NCI-H146 treated with DMSO at 0.1 percent for 48 hours (cell line): ENCODE measurements around the gene QKI.
"Not testable (repeated sequence)": the region's sequence is repeated elsewhere in the genome, so short reads cannot be mapped to it uniquely, and the experiment has no call there.

ENCODE experiments used
- DNase-seq: peaks from one replicate; lab custom pipeline; 2025; ENCODE audit not compliant: unreplicated experiment; lab: John Stamatoyannopoulos, UW

Gene QKI

DNA sequence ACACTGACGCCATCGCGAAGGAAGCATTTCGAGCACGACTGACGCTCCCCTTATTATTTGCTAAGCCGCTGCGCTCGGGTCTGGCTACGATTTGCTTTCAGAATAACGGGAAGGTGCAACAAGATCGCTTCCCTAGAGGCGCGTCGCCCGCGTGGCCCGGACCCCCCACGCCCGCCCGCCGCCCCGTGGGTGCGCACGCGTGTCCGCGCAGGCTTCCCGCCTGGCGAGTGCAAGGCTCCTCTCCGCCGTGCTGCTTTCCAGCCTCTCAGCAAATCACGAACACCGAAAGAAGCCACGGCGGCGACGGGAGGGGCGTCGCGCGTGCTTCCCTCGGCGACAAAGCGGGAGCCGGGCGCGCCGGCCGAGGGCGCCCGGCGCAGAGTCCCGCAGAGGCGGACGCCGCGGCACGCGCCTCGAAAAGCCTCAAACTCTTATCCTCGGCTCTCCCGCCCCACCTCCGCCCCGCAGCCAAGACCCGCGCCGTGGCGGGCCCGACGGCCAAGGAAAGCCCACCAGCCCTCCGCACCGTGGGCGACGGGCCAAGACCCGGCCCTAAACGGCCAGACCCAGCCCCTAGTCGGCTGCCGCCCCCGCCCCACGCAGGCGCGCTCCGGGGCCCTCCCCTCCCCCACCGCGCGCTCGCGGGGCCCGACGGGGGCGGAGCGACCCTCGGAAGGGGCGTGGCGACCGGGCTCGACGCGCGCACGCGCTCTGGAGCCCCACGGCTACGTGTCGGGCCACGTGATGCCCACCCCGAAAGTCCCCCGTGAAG, 987 bp upstream of the QKI start:
- peak; percentile 73 for DNase-seq

DNA sequence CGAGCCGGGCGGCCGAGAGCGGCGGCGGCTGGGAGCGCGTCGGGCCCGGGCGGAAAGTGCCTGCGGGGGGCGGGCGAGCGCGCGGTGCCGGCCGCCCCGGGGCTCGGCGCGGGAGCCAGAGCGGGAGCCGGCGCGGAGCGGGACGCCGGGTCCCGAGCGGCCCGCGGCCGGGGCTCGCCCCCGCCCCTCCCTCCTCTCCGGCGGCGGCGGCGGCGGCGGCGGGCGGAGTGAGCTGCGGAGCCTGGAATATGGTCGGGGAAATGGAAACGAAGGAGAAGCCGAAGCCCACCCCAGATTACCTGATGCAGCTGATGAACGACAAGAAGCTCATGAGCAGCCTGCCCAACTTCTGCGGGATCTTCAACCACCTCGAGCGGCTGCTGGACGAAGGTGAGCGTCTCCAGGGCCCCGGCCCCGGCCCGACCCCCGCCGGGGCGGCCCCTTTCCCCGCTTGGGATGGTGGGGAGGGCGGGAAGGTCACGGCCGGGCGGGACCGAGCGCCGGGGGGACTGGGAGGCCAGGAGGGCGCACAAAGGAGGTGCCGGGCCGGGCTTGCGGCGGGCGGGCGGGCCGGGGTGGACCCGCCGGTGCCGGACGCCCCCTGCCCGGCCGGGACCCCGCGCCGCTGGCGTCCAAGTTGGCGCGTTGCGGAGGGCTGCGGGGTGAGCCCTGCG, 565 bp downstream of the QKI start:
- peak; percentile 24 for DNase-seq

DNA sequence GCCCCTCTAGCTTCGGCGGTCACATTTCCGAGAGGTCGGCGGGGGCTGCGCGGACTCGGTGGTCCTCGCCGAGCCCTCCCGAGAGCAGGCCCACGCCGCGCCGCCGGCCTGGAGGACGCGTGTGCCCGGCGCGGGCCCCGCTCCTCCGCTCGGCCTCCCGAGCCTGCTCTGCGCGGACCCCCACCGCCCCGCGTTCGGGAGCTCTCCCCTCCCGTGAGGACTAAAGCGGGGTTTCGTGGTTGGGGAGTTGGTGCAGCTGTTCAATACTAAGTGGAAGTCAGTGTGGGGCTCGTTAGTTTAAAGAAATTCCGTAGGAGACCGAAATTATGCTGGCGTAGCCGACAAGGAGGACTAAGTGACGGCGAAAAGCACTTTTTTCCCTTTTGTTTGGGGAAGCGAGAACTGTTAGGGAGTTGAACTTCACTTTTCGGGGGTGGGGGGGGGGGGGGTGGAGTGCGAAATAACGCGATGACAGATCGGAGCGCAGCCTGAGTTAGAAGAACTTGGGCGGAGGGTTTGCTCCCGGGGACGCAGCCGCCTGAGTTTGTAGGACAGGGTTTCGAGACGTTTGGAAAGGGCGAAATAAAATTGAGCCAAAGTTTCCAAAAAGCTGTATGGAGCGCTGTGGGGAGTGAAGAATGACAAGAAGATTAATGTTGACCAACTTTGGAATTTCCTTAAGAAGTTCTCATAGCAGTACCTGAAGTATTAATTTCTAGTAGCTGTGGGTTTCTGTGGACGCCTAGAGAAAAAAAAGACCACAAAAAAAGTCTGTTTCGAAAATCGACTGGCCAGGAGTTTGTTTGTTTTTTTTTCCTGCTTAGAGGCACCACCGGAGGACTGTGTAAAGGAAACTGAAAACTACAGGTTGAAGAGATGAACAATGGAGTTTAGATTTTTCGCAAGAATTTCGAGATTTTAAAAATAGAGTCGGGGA, 1.4 kb downstream of the QKI start:
- DNase-seq, result no peak

DNA sequence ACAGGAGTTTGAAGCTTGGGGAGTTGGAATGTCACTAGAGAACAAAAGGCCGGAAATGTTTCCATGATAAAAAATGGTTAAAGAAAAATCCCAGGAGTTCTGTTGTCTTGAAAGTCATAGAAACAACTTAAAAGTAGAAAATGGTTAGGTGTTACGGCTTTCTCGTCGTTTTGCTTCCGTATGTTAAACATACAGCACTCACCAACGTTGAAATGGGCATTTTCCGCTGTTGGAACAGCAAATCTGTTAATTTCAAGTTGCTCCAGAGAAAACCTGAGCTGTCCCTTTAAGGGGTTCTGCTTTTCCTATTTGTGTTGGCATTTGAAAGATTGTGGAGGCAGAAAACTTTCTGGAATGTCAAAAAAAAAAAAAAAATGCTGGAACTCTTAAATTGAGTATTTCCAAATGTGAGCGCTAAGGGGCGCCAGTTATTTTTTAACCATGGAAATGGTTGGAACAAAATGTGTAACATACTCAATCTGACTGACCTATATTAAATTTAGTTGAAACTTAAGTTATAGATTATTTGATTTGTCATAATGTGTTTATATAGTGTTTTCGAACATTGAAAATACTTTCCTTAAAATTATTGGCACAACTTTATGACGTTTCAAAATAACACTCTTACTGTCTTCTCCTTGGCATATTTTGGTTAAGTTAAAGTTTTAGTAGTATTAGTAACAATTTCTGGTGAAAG, 2.2 kb downstream of the QKI start:
- DNase-seq, result peak; percentile 47

DNA sequence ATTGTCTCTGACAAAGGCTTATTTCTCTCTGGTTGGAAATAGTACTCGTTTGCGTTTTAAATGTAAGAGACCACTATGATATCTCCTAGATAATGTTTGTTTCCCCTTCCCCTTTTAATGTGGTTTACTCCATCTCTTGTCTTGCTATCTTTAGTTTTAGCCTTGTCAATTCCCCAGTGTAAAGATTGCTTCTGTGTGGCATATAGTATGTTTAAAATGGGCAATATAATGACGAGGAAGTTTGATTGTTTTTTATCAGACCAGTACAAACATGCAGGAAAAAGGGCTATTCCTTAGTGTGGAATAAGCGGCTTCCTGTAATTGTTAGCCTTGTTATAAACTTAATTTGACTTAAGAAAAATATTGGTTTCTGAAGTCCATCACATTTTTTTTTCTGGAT, 3.1 kb downstream of the QKI start:
- no peak for DNase-seq

DNA sequence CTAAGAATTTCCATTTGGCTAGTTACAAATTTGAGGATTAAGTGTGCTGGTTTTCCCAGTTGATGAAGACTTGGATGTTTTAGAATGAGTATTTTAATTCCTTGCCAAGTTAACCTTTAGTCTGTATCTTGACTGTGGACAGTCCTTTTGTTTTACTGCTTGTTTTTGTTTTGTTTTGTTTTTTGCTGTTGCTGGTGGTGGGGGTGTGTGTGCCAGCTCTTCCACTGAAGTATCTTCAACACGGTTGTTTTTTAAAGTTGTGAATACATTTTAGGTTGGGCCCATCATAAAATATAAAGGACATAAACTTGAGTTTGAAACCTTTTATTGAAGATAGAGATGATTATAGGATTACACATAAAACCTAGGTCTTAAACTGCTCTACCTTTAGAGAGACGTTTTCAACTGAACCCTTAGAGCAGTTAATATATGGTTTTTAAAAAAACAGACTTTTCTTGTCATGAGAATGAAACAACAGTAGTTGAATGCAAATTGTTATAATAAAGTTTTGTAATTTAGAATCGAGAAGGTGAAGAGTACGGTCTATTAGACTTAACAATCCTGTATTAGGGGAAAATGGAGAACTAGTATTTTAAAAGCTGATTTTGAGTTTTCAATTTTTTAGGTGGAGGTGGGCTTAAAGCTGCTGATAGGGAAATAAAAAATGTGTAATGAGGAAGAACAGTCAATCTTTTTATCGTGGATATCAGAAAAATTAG, 4.0 kb downstream of the QKI start:
- DNase-seq, result no peak

DNA sequence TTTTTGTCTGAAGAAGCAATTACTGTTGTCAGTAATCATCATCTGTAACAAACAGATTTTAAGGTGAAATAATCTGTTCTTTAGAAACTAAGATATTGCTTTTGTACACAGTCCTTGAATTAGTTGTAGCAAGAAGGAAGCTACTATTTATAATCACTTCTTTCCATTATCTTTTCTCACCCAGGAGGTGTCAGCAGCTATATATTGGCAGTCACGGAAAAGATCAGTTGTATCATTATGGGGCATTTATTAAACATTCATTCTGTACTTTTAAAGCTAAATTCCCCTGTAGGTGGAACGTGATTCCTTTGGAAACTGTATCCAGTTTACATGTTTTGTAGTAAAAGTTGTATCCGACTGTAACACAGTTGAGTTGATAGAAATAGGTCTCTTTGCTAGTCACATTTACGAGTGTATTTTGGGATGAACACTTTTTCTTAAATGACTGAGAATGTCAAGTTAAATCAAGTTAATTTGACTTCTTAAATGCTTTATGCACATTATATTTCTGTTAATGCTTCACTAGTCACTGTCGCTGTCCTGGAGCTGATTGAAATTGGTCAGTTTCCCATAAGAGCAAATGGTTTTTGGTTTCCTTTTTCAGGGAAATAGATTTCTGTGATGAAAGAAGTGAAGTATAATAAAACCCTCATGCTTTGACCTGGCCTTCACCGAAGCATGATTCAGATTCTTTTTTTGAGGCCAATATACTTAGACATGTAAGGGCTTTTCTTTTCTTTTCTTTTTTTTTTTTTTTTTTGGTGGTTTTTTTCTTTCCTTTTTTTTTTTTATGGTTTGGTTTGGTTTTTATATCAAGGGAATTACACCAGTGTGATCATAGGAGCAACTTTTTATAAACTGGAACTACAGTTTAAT, 5.1 kb downstream of the QKI start:
- no peak for DNase-seq

DNA sequence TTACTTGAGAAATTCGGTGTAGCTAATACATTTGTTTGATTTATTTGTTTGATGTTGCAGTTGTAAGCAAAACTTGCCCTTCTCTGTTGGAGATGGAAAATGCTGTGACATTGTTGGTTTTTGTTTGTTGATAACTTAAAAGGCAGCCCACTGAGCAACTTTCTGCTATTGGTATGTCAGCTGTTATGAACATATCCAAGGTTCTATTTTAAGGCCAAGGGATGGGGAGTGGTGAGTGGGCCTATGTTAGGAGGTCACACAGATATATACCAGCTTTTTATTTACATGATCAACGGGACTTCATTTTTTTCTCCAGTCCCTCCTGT, 5.7 kb downstream of the QKI start:
- no peak for DNase-seq

DNA sequence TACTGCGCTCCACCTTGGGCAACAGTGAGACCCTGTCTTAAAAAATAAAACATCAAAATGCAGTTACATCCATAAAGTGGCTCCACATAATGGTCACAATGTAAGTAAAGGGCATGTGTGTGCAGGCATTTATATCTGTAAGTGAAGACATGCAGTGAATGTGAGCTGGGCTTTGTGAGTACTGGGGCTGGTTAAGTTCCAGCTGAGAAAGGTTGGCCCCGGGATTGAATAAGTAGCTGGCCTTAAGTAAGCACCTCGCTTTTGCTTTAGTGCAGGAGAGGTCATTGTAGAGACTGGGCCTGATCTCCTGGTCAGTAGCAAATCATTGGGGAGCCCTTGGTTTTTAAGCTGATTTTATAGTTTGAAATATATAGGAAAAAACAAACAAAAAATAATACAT, 8.0 kb downstream of the QKI start:
- DNase-seq, result no peak

DNA sequence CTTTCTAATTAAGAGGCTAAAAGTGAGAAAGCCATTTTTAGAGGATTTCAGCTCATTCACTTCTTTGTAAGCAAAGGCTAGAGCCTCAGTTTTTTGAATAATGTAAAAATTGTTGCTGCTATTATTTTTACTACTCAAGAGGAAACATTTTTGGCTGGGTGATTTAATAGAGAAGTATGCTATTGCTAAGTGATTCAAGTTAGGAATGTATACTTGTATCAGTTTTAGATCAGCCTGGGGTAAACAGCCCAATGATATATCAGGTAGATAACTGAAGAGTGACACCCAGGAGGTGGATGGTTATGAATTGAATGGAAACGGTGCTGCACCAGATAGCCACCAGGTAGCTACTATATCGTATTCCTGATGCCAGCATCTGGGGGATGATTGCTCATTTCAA, 9.2 kb downstream of the QKI start:
- DNase-seq, result no peak

DNA sequence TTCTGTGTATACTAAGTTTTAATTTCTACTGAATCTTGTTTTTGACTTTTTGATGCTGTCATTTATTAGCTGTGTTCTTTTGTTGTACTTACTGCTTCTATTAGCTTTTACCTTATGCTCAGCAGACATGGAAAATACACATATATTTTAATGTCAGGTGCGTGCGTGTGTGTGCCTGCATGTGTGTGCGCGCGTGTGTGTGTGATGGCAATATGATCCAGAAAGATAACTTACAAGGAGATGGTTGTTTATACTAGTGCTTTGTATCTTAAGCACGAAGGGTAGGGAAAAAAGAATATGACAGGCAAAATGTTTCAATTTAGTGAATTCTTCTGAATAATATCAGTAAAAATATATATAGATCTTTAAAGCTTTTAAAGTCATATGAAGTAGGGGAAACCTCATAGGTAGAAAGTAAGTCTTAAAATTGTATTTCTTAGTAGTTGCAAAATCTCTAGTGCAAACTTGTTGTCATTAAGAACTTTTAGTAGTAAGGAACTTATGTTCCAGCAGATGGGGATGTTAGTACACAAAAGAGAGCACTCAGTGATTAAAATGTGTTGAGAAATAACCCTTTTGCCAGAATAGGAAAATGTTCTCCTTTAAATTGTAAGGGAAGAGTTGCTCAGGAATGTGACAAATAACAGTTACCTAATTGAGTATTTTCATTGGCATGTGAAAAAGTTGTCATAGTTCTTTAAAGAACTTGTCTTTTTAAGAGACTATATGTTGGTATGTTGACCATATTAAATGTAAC, 13.2 kb downstream of the QKI start:
- peak; percentile 42 for DNase-seq

DNA sequence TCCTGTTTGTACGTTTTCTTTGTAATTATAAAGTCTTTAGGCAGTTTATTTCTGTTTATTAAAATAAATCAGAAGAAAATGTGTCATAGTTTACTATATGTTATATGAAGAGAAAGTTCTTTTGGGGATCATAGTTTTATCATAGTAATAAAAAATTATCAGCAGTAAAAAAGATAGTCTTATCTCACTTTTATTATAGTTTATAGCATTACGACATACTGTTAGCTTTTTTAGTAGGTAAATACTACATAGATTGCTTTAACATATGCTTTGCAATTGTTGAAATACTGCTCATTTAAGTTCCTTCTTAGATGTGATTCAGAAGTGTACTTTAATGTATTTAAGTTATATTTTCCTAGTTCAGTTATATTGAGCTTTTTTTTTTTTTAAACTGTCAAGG, 13.9 kb downstream of the QKI start:
- no peak for DNase-seq

DNA sequence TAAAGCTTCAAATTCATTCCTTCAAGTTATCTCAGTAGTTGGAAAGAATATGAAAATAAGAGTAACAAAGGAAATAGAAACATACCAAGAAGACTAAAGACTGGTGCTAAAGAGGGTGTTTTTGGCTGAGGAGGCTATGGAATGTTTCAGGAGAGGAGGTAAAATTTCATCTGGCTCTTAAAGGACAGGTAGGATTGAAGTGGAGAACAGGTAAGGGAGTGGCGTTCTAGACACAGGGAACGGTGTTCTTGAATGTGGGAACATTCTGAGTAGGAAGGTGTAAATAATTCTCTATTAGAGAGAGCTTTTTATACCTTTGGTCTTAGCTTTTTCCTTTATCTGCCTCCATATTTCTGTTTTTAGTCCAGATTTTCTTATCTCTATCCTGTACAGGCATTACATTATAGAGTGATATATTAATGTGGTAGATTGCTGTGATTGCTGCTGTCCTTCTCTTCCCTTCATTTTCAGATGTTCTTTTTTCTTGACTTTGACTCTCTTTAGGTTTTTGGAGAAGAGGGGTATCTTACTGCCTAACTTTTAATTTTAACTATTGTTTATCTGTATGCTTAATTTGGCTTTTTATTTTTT, 15.4 kb downstream of the QKI start:
- DNase-seq, result no peak

DNA sequence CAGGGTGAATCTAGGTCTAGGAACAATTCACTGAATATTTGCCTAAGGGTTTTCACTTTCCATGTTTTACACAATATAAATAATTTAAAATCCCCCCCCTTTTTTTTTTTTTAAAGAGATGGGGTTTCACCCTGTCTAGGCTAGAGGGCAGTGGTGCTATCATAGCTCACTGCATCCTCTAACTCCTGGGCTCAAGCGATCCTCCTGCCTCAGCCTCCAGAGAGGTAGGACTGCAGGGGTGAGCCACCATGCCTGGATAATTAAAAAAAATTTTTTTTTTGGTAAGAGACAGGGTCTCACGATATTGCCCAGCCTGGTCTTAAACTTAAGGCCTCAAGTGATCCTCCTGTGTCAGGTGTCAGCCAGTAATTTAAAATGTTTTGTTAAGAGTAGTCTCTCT, 17.8 kb downstream of the QKI start:
- no peak for DNase-seq

DNA sequence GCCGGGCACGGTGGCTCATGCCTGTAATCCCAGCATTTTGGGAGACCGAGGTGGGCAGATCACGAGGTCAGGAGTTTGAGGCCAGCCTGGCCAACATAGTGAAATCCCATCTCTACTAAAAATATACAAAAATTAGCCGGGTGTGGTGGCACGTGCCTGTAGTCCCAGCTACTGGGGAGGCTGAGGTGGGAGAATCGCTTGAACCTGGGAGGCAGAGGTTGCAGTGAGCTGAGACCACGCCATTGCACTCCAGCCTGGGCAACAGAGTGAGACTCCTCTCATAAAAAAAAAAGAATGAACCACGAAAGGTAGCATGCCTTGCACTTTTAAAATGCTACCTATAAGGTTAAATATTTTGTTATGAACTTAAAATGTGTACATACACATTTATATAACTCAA, 19.0 kb downstream of the QKI start:
- DNase-seq, result not testable (repeated sequence)

DNA sequence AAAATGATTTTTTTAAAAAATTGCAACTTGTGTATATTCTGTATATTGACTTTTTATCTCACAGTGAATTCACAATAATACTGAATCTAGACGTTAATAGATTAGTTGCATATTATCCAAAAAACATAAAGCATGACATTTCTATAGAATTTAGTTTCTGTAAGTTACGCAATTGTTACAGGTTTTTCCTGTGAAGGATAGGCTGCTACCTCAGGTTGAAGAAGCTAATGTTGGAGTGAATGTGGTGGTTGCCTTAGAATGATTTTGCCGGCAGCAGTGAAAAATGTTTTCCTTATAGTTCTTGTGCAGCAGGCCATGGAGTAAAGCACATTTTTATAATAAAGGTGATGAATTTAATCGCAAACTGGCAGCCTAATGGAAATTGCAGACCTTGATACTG, 20.5 kb downstream of the QKI start:
- no peak for DNase-seq

DNA sequence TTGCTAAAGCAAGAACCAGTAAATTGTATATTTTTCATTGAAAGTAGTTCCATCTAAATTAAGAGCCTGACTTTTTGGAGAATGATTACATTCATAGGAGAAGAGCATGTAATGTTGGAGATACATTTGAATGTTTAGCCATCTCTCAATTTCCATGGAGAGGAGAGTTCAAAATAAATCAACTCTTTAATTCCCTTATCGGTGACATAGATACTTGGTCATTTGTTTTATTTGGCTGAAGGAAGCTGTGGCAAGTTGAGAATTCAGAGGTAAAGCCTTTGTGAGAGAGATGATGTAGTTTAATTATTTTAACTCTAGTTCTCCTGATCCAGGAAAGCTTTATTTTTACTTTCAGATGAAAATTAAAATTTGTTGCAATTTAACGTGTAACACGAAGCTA, 22.3 kb downstream of the QKI start:
- no peak for DNase-seq

DNA sequence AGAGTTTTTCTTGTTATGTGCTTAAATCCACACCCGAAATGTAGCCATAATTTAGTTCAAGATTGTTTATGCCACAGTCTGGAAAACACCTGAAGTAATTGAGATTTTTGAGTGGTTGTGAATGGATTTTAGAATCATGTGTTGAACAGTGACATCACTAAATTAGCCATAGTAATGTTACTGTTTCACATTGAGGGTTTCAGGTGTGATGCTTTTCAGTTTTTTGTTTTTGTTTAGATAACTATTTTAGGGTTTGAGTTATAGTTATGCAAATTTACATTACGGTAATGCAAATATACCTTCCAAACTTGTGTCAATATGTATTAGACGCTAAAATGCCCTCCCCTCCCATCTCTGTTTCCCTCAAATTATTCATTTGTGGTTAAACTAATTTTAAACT, 22.9 kb downstream of the QKI start:
- DNase-seq, result no peak
